ENCODE data around the gene DGKQ.
"Not testable (repeated sequence)": the region's sequence is repeated elsewhere in the genome, so short reads cannot be mapped to it uniquely, and the experiment has no call there.

Gene DGKQ

GRCh38 chr4:1010395-1011021 is 37.1 kb upstream of the DGKQ start:
- peak; percentile 48 for DNase-seq

- peak; percentile 76 for DNase-seq
Observed at GRCh38 chr4:1009542-1010394, 36.4 kb upstream of the DGKQ start.

- DNase-seq = peak; percentile 27
Observed at GRCh38 chr4:1008840-1009541, 35.6 kb upstream of the DGKQ start.

DNA sequence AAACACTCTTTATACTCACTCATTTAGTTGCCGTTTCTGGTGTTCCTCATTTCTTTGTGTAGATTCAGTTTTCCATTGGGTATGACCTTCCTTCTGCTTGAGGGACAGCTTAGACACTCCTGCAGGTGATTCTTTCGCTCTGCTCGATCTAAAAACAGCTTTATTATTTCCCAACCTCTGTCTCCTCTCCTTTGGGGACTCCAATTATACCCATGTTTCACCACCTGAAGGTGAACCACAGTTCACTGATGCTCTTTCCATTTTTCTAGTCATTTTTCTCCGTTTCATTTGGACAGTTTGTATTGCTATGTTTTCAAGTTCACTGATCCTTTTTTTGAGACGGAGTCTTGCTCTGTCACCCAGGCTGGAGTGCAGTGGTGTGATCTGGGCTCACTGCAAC is 33.5 kb upstream of the DGKQ start:
- no peak for DNase-seq

DNA sequence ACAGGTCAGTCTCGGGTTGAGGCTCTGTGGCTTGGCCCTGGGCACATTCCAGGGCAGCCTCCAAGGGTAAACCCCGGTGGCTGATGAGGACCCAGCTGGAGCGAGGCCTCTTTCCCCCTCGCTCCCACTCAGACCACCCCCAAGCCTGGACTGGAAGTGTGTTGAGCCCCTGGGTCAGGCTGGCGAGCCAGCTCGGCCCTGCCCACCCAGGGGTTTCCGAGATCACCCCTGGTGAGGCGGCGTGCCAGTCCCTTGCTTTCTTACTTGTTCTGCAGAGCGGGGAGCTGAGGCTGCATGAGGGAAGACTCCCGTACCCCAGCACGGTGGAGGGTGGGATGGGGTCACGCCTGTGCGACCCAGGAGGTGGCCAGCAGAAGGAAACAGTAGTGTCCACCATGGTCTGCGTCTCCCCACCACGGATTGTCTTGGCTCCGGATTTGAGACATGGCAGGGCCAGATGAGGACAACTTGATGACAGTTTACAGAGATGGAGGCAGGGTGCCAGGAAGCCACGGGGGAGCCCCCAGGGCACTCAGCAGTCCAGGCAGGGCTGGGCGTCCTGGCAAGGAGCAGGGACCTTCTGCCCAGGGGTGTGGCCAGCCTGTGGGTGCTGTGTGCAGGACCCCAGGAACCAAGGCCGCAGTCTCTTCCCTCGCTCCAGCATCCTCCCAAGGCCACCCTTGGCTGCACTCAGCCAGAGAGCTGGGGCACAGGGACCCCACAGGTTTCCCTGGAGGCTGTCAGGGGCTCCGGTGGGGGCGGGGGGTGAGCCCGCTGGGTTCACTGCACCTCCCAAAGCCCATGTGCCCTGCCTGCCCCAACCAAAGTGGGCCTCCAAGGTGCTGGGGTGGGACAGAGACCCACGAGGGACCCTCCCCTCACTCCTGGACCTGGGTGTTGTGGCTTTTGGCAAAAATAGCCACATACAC is 31.5 kb upstream of the DGKQ start:
- DNase-seq = no peak

GRCh38 chr4:1004071-1004418 is 30.7 kb upstream of the DGKQ start:
- DNase-seq = no peak

DNA sequence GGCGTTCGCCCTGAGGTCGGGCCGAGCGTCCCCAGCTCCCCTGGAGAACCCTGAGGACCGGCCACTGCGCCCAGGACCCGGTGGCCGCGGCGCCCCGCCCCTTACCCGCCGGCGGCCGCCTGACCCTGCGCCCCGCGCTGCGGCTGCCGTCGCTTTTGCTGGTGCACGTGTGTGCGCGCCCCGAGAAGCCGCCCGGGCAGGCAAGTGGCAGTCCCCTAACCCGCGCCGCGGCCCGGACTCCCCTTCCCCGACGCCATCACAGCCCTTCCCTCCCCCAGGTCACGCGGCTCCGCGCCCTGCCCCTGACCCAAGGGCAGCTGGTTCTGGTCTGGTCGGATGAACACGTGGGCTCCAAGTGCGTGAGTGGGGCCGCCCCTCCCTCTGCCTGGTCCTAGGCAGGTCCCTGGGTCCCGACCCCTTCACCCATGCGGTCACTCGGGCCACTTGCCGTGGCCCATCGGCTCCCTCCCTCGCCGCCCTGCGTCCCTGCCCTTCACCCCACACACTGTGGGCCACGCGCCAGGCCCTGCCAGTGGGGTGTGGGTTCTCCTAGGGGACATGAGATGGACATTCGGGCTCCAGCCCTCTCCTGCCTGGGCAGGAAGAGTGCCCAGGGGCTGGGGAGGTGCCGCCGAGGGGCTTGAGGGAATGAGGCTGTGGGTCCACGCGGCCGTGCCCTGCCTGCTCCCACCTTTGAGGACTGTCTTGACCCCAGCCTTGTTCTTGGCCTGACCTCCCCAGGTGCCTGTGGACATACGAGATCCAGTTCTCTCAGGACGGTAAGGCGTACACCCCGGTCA is 30.1 kb upstream of the DGKQ start:
- no peak for DNase-seq

- DNase-seq = no peak
Observed at GRCh38 chr4:1002631-1003251, 29.4 kb upstream of the DGKQ start.

DNA sequence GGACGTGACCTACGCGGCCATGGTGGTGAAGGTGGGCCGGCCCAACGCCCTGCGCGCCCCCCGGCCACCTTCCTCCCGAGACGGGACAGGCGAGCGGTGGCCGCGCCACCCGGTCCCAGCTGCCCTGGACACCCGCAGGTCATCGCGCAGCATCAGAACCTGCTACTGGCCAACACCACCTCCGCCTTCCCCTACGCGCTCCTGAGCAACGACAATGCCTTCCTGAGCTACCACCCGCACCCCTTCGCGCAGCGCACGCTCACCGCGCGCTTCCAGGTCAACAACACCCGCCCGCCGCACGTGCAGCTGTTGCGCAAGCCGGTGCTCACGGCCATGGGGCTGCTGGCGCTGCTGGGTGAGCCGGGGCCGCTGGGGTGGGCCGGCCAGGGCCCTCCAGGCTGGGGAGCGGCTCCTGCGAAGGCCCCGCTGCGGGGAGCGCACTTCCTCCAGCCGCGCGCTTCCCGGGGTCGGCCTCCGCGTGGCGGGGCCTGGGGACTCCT is 28.8 kb upstream of the DGKQ start:
- no peak for DNase-seq

DNA sequence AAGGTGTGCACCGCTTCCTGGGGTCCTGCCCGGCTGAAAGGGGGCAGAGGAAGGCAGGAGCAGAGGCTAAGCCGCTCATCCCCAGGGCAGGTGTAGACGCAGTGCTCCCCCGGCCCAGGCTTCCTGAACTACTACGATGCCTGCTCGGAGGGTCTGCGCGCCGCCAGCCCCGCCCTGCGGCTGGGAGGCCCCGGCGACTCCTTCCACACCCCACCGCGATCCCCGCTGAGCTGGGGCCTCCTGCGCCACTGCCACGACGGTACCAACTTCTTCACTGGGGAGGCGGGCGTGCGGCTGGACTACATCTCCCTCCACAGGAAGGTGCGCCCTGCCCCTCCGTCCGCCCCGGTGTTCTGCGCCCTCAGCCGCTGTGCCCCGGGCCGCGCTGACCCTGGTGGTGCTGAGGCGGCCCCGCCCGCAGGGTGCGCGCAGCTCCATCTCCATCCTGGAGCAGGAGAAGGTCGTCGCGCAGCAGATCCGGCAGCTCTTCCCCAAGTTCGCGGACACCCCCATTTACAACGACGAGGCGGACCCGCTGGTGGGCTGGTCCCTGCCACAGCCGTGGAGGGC is 28.3 kb upstream of the DGKQ start:
- no peak for DNase-seq

GRCh38 chr4:1000686-1001260 is 27.4 kb upstream of the DGKQ start:
- no peak for DNase-seq

- no peak for DNase-seq
Observed at GRCh38 chr4:999882-1000425, 26.6 kb upstream of the DGKQ start.

- DNase-seq = not testable (repeated sequence)
Observed at GRCh38 chr4:999240-999863, 26.0 kb upstream of the DGKQ start.

GRCh38 chr4:998096-998691 is 24.8 kb upstream of the DGKQ start:
- DNase-seq = no peak

DNA sequence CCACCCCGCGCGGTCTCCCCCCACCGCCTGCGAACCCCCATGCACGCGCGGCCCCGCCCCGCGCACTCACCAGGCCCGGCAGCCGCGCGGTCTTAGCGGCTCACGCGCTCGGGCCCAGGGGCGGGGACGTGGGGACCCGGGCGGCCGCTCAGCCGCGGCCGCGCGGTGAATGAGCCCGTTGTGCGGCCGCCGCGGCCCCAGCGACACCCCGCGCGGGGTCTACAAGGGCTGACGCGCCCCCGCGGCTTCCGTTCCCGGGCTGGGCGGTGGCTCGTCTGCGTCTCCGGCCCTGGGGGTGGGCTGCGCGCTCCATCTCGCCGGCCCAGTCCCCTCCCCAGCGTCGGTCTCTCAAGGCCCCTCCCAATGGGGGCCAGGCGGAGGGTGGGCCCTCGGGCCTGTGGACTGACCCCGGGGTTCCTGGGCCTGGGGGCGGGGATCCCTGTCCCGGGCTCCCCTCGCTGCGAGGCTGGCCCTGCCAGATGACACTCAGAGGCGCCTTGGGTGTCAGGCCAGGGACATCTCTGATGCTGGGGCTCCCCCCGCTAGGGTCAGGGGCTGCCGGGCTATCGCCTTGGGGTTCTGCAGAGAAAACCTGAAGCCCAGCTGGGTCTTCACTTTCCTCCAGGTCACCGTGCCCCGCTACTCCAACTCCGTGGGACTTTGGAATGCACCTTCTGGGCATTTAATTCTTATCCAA is 24.2 kb upstream of the DGKQ start:
- DNase-seq = no peak

GRCh38 chr4:996997-997374 is 23.6 kb upstream of the DGKQ start:
- no peak for DNase-seq

- DNase-seq = no peak
Observed at GRCh38 chr4:996030-996996, 22.9 kb upstream of the DGKQ start.
